ENCODE results near the gene ATXN1. TPM values are rescaled to one million over a fixed set of nuclear protein-coding genes. Genes with fewer than 3 reads are reported as not detected.

The ATXN1 gene
- total and polyA plus RNA-seq, 2 donors from 2014 or later, result 4.2 to 58.2 TPM

- Histone ChIP-seq H3K27ac (ENCODE audit: low read depth in 2 of 2, low read length in 2 of 2) (no peak overlapping the region), H3K27me3 (ENCODE audit: control insufficient read depth, insufficient read depth, low read length) (no peaks in the 10 kb centered on the region), H3K4me3 (ENCODE audit: low read length in 3 of 3) (no peak overlapping the region), H3K9me3 (ENCODE audit: control insufficient read depth in 2 of 3, insufficient read depth in 1 of 3, low read length in 3 of 3) (no peaks in the 10 kb centered on the region), H3K9ac (ENCODE audit: low read length in 3 of 3) (no peak overlapping the region), H3K36me3 (ENCODE audit: control insufficient read depth in 2 of 3, insufficient read depth in 3 of 3, low read length in 3 of 3) (peaks cover 0 to 2% (median 0%) of the 10 kb centered on the region in 3 donors), H3K4me1 (ENCODE audit: control insufficient read depth in 2 of 3, insufficient read depth in 2 of 3, low read depth in 1 of 3, low read length in 3 of 3) (peaks cover 4 to 10% (median 6%) of the 10 kb centered on the region in 3 donors)
- no peak for DNase-seq
- no peak for TF ChIP-seq CTCF (IDR thresholded peaks at IDR 0.05; ENCODE audit: borderline replicate concordance, extremely low read depth, insufficient read depth)
- intact Hi-C loops (cut with DNase I), result no loop called here
- FAIRE-seq, result no peak
These were observed 3.9 kb downstream of the ATXN1 start for GRCh38 chr6:16757332-16757731.

- no peak for FAIRE-seq
- intact Hi-C loops (cut with DNase I), result no loop called here
- peaks cover 4 to 10% (median 6%) of the 10 kb centered on the region in 3 donors for H3K4me1 ChIP-seq (ENCODE audit: control insufficient read depth in 2 of 3, insufficient read depth in 2 of 3, low read depth in 1 of 3, low read length in 3 of 3)
These were observed 4.5 kb downstream of the ATXN1 start for GRCh38 chr6:16756660-16757255.

GRCh38 chr6:16755544-16755943 lies 5.7 kb downstream of the ATXN1 start:
- no peaks in the 10 kb centered on the region for H3K9me3 ChIP-seq (ENCODE audit: control insufficient read depth in 2 of 3, insufficient read depth in 1 of 3, low read length in 3 of 3)
- no peak for TF ChIP-seq CTCF (IDR thresholded peaks at IDR 0.05; ENCODE audit: borderline replicate concordance, extremely low read depth, insufficient read depth)
- no peak overlapping the region for H3K9ac ChIP-seq (ENCODE audit: low read length in 3 of 3)
- no peaks in the 10 kb centered on the region for H3K27me3 ChIP-seq (ENCODE audit: control insufficient read depth, insufficient read depth, low read length)
- intact Hi-C loops (cut with DNase I), result no loop called here
- peaks cover 4 to 10% (median 6%) of the 10 kb centered on the region in 3 donors for H3K4me1 ChIP-seq (ENCODE audit: control insufficient read depth in 2 of 3, insufficient read depth in 2 of 3, low read depth in 1 of 3, low read length in 3 of 3)
- FAIRE-seq (no peak), DNase-seq (no peak)
- no peak overlapping the region for H3K4me3 ChIP-seq (ENCODE audit: low read length in 3 of 3)
- H3K36me3 ChIP-seq (ENCODE audit: control insufficient read depth in 2 of 3, insufficient read depth in 3 of 3, low read length in 3 of 3), result peaks cover 0 to 2% (median 0%) of the 10 kb centered on the region in 3 donors
- no peak overlapping the region for H3K27ac ChIP-seq (ENCODE audit: low read depth in 2 of 2, low read length in 2 of 2)

More at GRCh38 chr6:16756660-16757255, 4.5 kb downstream of the ATXN1 start:
- Histone ChIP-seq H3K9ac (ENCODE audit: low read length in 3 of 3) (no peak overlapping the region), H3K36me3 (ENCODE audit: control insufficient read depth in 2 of 3, insufficient read depth in 3 of 3, low read length in 3 of 3) (peaks cover 0 to 2% (median 0%) of the 10 kb centered on the region in 3 donors), H3K4me3 (ENCODE audit: low read length in 3 of 3) (no peak overlapping the region), H3K9me3 (ENCODE audit: control insufficient read depth in 2 of 3, insufficient read depth in 1 of 3, low read length in 3 of 3) (no peaks in the 10 kb centered on the region), H3K27ac (ENCODE audit: low read depth in 2 of 2, low read length in 2 of 2) (no peak overlapping the region), H3K27me3 (ENCODE audit: control insufficient read depth, insufficient read depth, low read length) (no peaks in the 10 kb centered on the region)
- TF ChIP-seq CTCF (IDR thresholded peaks at IDR 0.05; ENCODE audit: borderline replicate concordance, extremely low read depth, insufficient read depth), result no peak
- no peak for DNase-seq
